ENCODE measurements around the gene CTDSP2.
A peak's percentile ranks its signal among the peaks of the same experiment; 100 is the strongest.
"Not testable (repeated sequence)": the region's sequence is repeated elsewhere in the genome, so short reads cannot be mapped to it uniquely, and the experiment has no call there.

Gene CTDSP2

DNA sequence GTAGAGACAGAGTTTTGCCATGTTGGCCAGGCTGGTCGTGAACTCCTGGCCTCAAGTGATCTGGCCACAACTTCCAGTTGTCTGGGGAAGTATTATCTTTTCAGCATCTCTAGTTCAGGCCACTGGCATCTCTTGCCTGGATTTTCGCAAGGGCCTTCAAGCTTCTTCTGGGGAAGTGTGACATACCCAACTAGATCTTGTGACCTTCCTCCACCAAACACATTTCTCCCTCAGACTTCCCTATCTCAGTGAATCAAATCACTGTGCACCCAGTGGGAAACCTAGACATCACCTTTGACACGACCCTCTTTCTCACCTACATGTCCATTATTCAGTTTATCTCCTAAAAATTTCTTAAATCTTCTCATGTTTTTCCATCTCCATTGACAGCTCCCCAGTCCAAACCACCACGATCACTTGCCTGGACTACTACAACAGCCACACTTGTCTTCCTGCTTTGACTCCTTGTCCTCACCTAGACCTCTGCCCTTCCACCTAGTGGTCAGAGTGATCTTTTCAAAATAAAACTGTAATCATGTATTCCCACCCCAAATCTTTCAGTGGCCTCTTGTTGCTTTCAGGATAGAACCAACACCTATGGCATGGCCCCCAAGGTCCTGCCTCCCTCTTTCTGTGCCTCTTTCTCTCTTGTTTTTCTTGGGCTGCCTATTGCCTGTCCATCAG is 70.8 kb downstream of the CTDSP2 start:
- Histone ChIP-seq H3K4me3 (replicated peaks; ENCODE audit: insufficient read depth, low read length) (no peak overlapping the region), H3K27me3 (ENCODE audit: insufficient read depth, poor library complexity, severe bottlenecking) (no peaks in the 10 kb centered on the region), H3K27ac (replicated peaks) (no peak overlapping the region)
- DNase-seq (ENCODE audit: low read depth in 1 of 2, low spot score in 1 of 2) = peak; percentile 47 to 78
- TF ChIP-seq, protein P1, sequence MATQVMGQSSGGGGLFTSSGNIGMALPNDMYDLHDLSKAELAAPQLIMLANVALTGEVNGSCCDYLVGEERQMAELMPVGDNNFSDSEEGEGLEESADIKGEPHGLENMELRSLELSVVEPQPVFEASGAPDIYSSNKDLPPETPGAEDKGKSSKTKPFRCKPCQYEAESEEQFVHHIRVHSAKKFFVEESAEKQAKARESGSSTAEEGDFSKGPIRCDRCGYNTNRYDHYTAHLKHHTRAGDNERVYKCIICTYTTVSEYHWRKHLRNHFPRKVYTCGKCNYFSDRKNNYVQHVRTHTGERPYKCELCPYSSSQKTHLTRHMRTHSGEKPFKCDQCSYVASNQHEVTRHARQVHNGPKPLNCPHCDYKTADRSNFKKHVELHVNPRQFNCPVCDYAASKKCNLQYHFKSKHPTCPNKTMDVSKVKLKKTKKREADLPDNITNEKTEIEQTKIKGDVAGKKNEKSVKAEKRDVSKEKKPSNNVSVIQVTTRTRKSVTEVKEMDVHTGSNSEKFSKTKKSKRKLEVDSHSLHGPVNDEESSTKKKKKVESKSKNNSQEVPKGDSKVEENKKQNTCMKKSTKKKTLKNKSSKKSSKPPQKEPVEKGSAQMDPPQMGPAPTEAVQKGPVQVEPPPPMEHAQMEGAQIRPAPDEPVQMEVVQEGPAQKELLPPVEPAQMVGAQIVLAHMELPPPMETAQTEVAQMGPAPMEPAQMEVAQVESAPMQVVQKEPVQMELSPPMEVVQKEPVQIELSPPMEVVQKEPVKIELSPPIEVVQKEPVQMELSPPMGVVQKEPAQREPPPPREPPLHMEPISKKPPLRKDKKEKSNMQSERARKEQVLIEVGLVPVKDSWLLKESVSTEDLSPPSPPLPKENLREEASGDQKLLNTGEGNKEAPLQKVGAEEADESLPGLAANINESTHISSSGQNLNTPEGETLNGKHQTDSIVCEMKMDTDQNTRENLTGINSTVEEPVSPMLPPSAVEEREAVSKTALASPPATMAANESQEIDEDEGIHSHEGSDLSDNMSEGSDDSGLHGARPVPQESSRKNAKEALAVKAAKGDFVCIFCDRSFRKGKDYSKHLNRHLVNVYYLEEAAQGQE (IDR thresholded peaks at IDR 0.05; ENCODE audit: insufficient replicate concordance, low read depth) = no peak
- TF ChIP-seq POLR2AphosphoS5 (IDR thresholded peaks at IDR 0.05; ENCODE audit: low read depth) = no peak
- peak; percentile 42; the same call in 1 of the 2 replicates for TF ChIP-seq SPI1 (IDR thresholded peaks at IDR 0.05; ENCODE audit: borderline replicate concordance, low read depth)
- TF ChIP-seq, protein P2, sequence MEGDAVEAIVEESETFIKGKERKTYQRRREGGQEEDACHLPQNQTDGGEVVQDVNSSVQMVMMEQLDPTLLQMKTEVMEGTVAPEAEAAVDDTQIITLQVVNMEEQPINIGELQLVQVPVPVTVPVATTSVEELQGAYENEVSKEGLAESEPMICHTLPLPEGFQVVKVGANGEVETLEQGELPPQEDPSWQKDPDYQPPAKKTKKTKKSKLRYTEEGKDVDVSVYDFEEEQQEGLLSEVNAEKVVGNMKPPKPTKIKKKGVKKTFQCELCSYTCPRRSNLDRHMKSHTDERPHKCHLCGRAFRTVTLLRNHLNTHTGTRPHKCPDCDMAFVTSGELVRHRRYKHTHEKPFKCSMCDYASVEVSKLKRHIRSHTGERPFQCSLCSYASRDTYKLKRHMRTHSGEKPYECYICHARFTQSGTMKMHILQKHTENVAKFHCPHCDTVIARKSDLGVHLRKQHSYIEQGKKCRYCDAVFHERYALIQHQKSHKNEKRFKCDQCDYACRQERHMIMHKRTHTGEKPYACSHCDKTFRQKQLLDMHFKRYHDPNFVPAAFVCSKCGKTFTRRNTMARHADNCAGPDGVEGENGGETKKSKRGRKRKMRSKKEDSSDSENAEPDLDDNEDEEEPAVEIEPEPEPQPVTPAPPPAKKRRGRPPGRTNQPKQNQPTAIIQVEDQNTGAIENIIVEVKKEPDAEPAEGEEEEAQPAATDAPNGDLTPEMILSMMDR (IDR thresholded peaks at IDR 0.05; ENCODE audit: insufficient read depth, low read length) = no peak
- TF ChIP-seq GABPA (IDR thresholded peaks at IDR 0.05; ENCODE audit: low read depth) = no peak

DNA sequence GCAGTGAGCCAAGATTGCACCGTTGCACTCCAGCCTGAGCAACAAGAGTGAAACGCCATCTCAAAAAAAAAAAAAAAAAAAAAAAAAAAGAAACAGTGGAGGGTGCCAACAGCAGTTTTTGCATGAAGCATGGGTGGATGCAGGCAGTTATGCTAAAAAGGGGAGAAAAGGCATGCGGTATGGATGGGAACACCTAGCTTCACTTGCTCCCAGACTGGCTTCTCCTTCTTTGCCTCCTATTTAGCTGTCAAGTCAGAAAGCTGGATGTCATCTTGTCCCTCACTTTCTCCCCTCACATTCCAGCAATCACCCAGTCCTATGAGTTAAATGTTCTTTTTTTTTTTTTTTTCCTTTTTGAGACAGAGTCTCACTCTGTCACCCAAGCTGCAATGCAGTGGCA is 71.5 kb downstream of the CTDSP2 start:
- Histone ChIP-seq H3K27me3 (ENCODE audit: insufficient read depth, poor library complexity, severe bottlenecking) (no peaks in the 10 kb centered on the region), H3K27ac (replicated peaks) (no peak overlapping the region), H3K4me3 (replicated peaks; ENCODE audit: insufficient read depth, low read length) (no peak overlapping the region)
- no peak for DNase-seq (ENCODE audit: low read depth in 1 of 2, low spot score in 1 of 2)
- TF ChIP-seq GABPA (IDR thresholded peaks at IDR 0.05; ENCODE audit: low read depth) (no peak), POLR2AphosphoS5 (IDR thresholded peaks at IDR 0.05; ENCODE audit: low read depth) (no peak), SPI1 (IDR thresholded peaks at IDR 0.05; ENCODE audit: borderline replicate concordance, low read depth) (no peak)
- TF ChIP-seq, protein P2 (IDR thresholded peaks at IDR 0.05; ENCODE audit: insufficient read depth, low read length) = no peak
- TF ChIP-seq, protein P1 (IDR thresholded peaks at IDR 0.05; ENCODE audit: insufficient replicate concordance, low read depth) = no peak

DNA sequence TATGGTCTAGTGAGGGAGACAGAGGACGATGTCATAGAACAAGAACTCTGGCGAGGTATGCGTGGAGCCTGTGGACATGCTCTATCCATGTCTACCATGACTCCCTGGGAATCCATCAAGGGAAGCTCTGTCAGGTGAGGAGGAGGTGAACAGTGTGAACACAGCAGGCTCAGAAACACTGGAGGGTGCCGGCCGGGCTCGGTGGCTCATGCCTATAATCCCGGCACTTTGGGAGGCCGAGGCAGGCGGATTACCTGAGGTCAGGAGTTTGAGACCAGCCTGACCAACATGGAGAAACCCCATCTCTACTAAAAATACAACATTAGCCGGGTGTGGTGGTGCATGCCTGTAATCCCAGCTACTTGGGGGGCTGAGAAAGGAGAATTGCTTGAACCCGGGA is 71.9 kb downstream of the CTDSP2 start:
- DNase-seq (ENCODE audit: low read depth in 1 of 2, low spot score in 1 of 2); H3K27me3 ChIP-seq (ENCODE audit: insufficient read depth, poor library complexity, severe bottlenecking); H3K4me3 ChIP-seq (replicated peaks; ENCODE audit: insufficient read depth, low read length); H3K27ac ChIP-seq (replicated peaks): not testable (repeated sequence)

DNA sequence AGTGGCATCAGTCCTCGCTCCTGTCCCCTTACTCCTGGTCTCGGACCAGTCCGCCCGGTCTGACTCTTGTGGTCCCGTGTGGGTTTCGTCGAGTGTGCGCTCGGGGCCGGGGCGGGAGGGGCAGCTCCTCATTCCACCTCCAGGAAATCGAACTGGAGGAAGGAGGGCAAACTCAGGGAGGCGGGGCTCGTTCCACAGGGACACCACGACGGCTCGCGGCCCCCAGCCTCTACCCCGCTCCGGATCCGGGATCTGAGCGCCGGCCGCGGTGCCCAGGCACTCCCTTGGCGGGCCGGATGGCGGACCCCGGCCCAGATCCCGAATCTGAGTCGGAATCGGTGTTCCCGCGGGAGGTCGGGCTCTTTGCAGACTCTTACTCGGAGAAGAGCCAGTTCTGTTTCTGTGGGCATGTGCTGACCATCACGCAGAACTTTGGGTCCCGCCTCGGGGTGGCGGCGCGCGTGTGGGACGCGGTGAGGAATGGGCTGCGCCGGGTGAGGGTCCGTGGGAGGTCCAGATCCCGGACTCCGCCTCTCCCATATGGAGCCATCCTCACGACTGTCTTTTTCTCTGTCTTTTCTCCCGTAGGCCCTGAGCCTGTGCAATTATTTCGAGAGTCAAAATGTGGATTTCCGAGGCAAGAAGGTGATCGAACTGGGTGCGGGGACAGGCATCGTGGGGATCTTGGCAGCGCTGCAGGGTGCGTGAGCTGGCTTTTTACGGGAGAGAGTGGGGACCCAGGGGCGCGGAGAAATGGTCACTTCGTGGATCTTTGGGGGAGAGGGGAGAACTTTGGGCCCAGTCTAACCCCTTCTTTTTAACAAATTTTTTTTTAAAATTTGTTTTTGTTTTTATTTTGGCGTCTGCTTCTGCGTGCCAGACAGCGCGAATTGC is 73.9 kb downstream of the CTDSP2 start, which contains the start of gene EEF1AKMT3:
TSS of gene EEF1AKMT3 (plus strand) at position 186 of the 894 bp plus-strand sequence. CDS start at position 297, 111 bp downstream.
- no peak; the same call in 1 of the 2 replicates for TF ChIP-seq POLR2AphosphoS5 (IDR thresholded peaks at IDR 0.05; ENCODE audit: low read depth)
- TF ChIP-seq, protein P2 (IDR thresholded peaks at IDR 0.05; ENCODE audit: insufficient read depth, low read length) = no peak
- TF ChIP-seq GABPA (IDR thresholded peaks at IDR 0.05; ENCODE audit: low read depth) = no peak
- peak in 1 of 2 experiments; percentile 49 for DNase-seq (ENCODE audit: low read depth in 1 of 2, low spot score in 1 of 2)
- Histone ChIP-seq H3K27ac (replicated peaks) (peak within 1 kb of the TSS; percentile 96), H3K4me3 (replicated peaks; ENCODE audit: insufficient read depth, low read length) (peak within 1 kb of the TSS; percentile 79), H3K27me3 (ENCODE audit: insufficient read depth, poor library complexity, severe bottlenecking) (no peaks in the 10 kb centered on the region)
